ENCODE results near the gene CFAP20DC. TPM values are rescaled to one million over a fixed set of nuclear protein-coding genes. Genes with fewer than 3 reads are reported as not detected.

The CFAP20DC gene
- total RNA-seq, 1 experiment from 2014 or later = 2.9 TPM

- DNase-seq (ENCODE audit: low read depth, low spot score) = no peak
- Histone ChIP-seq H3K27me3 (ENCODE audit: insufficient read depth, low read length) (no peaks in the 10 kb centered on the region), H4K20me1 (ENCODE audit: insufficient read depth) (no peaks in the 10 kb centered on the region), H3K9me3 (ENCODE audit: control insufficient read depth in 1 of 2, insufficient read depth in 1 of 2, low read depth in 1 of 2, low read length in 2 of 2) (peaks cover 9% of the 10 kb centered on the region in 2 experiments; a peak in 2 of 4 replicates), H3K36me3 (ENCODE audit: control insufficient read depth in 1 of 2, insufficient read depth in 2 of 2, low read length in 2 of 2) (no peaks in the 10 kb centered on the region), H2AFZ (ENCODE audit: low read depth, low read length, poor library complexity, severe bottlenecking) (no peak overlapping the region), H3K79me2 (ENCODE audit: insufficient read depth, low read length) (no peaks in the 10 kb centered on the region), H3K9me2 (ENCODE audit: insufficient read depth) (no peaks in the 10 kb centered on the region), H3K9ac (ENCODE audit: low read length) (no peak overlapping the region), H3K4me1 (ENCODE audit: control insufficient read depth in 1 of 2, insufficient read depth in 2 of 2, low read length in 2 of 2) (no peaks in the 10 kb centered on the region), H3K4me3 (replicated peaks in 1 of 2; ENCODE audit: low read depth in 1 of 2, low read length in 2 of 2) (no peak overlapping the region), H3K4me2 (ENCODE audit: low read length) (no peak overlapping the region), H3K27ac (ENCODE audit: low read depth, low read length) (no peak overlapping the region)
- no TSS peak for BruUV-seq (replicated peaks)
- ChIA-PET POLR2A (no interaction called here), CTCF (no interaction called here), RAD21 (ENCODE audit: low non-redundant PET in 1 of 2, low total read pairs in 2 of 2, uncharacterized antibody in 2 of 2, unreplicated experiment in 2 of 2) (no interaction called here)
- no peak for ATAC-seq
- intact Hi-C loops (cut with micrococcal nuclease) = no loop called here
- TF ChIP-seq SRF (IDR thresholded peaks at IDR 0.05; ENCODE audit: low read depth) (no peak), ZNF274 (IDR thresholded peaks at IDR 0.05; ENCODE audit: low read depth, low read length) (no peak), TCF7L2 (IDR thresholded peaks at IDR 0.05; ENCODE audit: borderline replicate concordance, extremely low read depth, insufficient read depth, insufficient read length) (no peak), POLR2A (IDR thresholded peaks at IDR 0.05; ENCODE audit: borderline replicate concordance, extremely low read depth, insufficient read depth, insufficient read length) (no peak), CBX3 (IDR thresholded peaks at IDR 0.05; ENCODE audit: low read depth) (no peak), SP1 (IDR thresholded peaks at IDR 0.05; ENCODE audit: low read depth) (no peak), ELF1 (IDR thresholded peaks at IDR 0.05; ENCODE audit: borderline replicate concordance, low read depth) (no peak), REST (IDR thresholded peaks at IDR 0.05; ENCODE audit: low read depth) (no peak), MAX (IDR thresholded peaks at IDR 0.05) (no peak), ZFX (IDR thresholded peaks at IDR 0.05) (no peak), POLR2AphosphoS5 (IDR thresholded peaks at IDR 0.05; ENCODE audit: low read depth, low read length) (no peak), JUND (IDR thresholded peaks at IDR 0.05) (no peak), RAD21 (IDR thresholded peaks at IDR 0.05; ENCODE audit: low read depth) (no peak), EZH2 (IDR thresholded peaks at IDR 0.05) (no peak), EZH2phosphoT487 (IDR thresholded peaks at IDR 0.05; ENCODE audit: borderline replicate concordance) (no peak), ZBTB33 (IDR thresholded peaks at IDR 0.05; ENCODE audit: extremely low read depth, insufficient replicate concordance, low read length) (no peak), CTCF (IDR thresholded peaks at IDR 0.05 in 2 of 3, conservative IDR thresholded peaks at IDR 0.05 in 1 of 3; ENCODE audit: borderline replicate concordance in 1 of 3, insufficient read depth in 1 of 3, low read depth in 2 of 3, low read length in 2 of 3) (no peak)
Measured at GRCh38 chr3:58692484-58692883, 357.3 kb downstream of the CFAP20DC start.

All from HCT116 (cell line).